Tibial nerve (tissue), 4 donors: ENCODE data around the gene ADAMTSL1. TPM values are rescaled to one million over a fixed set of nuclear protein-coding genes. Genes with fewer than 3 reads are reported as not detected.

Experiments
- DNase-seq, 2 donors: peaks; one replicate each; pipeline ENCODE4 v3.0.0-alpha.2; 2019; ENCODE audit warnings: low spot score in 2 of 2
- H3K27ac ChIP-seq, 4 donors: fragments of 200-600 bp; sonication (generic) in 3 of 4; one replicate each; pipeline ENCODE4 v1.5.1; 2017 to 2019; ENCODE audit warnings: mild to moderate bottlenecking in 1 of 4
- H3K27me3 ChIP-seq, 2 donors: fragments of 200-600 bp; sonication (generic) in 1 of 2; one replicate each; pipeline versions ENCODE4 v1.5.1 to v1.6.0; 2017 to 2019
- H3K36me3 ChIP-seq, 3 donors: fragments of 200-600 bp; sonication (generic); one replicate each; pipeline ENCODE4 v1.5.1; 2018 to 2019
- H3K4me1 ChIP-seq, 4 donors: fragments of 200-600 bp; sonication (generic) in 3 of 4; one replicate each; pipeline ENCODE4 v1.5.1; 2017 to 2019
- H3K4me3 ChIP-seq, 4 donors: fragments of 200-600 bp; sonication (generic) in 3 of 4; one replicate each; pipeline ENCODE4 v1.5.1; 2017 to 2019; ENCODE audit warnings: mild to moderate bottlenecking in 1 of 4, moderate library complexity in 1 of 4
- H3K9me3 ChIP-seq, 4 donors: fragments of 200-600 bp; sonication (generic) in 3 of 4; one replicate each; pipeline ENCODE4 v1.5.1; 2017 to 2019
- CTCF ChIP-seq, 5 experiments: fragments of 200-600 bp in 3 of 5; fragments of 450-650 bp in 2 of 5; sonication (generic) in 3 of 5; IDR thresholded peaks; one replicate each; pipeline ENCODE4 v1.5.1; 2016 to 2019; ENCODE audit warnings: antibody characterized with exemption in 5 of 5, mild to moderate bottlenecking in 3 of 5, moderate library complexity in 2 of 5
- EP300 ChIP-seq, 2 donors: sonication (generic); formaldehyde crosslinking; IDR thresholded peaks; one replicate each; pipeline ENCODE4 v1.6.1; 2017; ENCODE audit warnings: antibody characterized with exemption in 2 of 2, mild to moderate bottlenecking in 1 of 2
- POLR2A ChIP-seq, 2 donors: fragments of 450-650 bp; IDR thresholded peaks; one replicate each; pipeline ENCODE4 v1.6.1; 2017; ENCODE audit warnings: antibody characterized with exemption in 2 of 2, mild to moderate bottlenecking in 2 of 2, moderate library complexity in 2 of 2
- WGBS, 2 donors: methylation state at CpG; one replicate each; pipeline ENCODE4 v1.1.5; 2018; 5-methylcytosine and 5-hydroxymethylcytosine counted together
- total RNA-seq, 4 donors: library from RNA; depleted of rRNA; stranded (reverse); fragments of >200 nt; gene quantifications; one replicate each; pipeline ENCODE4 v1.1.0, GENCODE V29; 2016

ADAMTSL1 gene
- total RNA-seq, 4 donors from 2014 or later: 11.9 to 27.1 (median 21.3) TPM

- Histone ChIP-seq H3K9me3 (peaks cover 0 to 23% (median 0%) of the 10 kb centered on the region in 4 donors), H3K27ac (peak overlapping the region in 1 of 4 donors; percentile 4), H3K27me3 (no peaks in the 10 kb centered on the region), H3K4me1 (peaks cover 0 to 25% (median 0%) of the 10 kb centered on the region in 4 donors), H3K4me3 (no peak overlapping the region), H3K36me3 (no peaks in the 10 kb centered on the region)
- no peak for DNase-seq
- TF ChIP-seq EP300 (IDR thresholded peaks at IDR 0.05): no peak
- WGBS, 2 donors: 37 to 49% methylated on average over 1 of the region's 1 CpG
Observed at GRCh38 chr9:18596920-18597319, 123.0 kb downstream of the ADAMTSL1 start.

DNA sequence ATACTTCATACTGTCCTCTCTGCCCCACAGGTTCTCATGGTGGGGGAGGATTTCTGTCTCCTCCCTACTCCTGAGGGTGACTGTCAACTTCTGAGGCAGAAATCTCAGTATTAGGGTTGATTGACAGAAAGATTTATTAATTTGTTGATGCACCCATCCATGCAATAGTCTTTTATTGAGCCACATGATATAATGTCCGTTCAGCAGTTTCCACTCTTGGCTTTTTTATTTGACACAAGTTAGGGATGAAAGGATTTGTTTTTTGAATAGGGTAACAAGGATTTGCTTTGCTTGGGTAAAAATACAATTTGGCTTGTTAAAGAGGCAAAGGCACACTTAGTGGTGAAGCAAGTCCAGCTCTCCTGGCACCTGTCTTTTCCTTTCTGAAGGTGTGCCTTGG lies 125.0 kb downstream of the ADAMTSL1 start:
- Histone ChIP-seq H3K36me3 (no peaks in the 10 kb centered on the region), H3K4me1 (peaks cover 0 to 25% (median 0%) of the 10 kb centered on the region in 4 donors), H3K4me3 (no peak overlapping the region), H3K9me3 (peaks cover 0 to 15% (median 0%) of the 10 kb centered on the region in 4 donors), H3K27me3 (no peaks in the 10 kb centered on the region), H3K27ac (no peak overlapping the region)
- 71 to 79% methylated on average over 1 of the region's 1 CpG for WGBS, 2 donors
- no peak for DNase-seq
- TF ChIP-seq CTCF (IDR thresholded peaks at IDR 0.05) (no peak), EP300 (IDR thresholded peaks at IDR 0.05) (no peak), POLR2A (IDR thresholded peaks at IDR 0.05) (no peak)

DNA sequence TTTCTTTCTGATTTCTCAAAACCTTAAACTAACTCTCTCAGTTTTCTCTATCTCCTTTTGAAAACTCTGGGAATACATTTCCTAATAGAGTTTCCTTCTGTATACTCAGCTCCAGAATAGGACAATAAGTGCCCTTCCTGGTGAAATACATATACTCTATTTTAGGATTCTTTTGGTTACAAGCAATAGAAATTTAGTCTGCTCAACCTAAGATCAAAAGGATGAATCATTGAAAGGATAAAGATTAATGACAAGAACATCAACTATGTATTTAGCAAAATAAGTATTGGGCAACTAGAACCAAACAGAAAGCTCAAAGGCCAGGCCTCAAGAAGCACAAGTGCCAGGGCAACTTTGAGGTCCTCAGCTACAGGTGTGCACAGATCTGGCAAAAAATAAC lies 127.1 kb downstream of the ADAMTSL1 start:
- no peak for DNase-seq
- Histone ChIP-seq H3K36me3 (no peaks in the 10 kb centered on the region), H3K9me3 (no peaks in the 10 kb centered on the region), H3K4me1 (peaks cover 0 to 32% (median 6%) of the 10 kb centered on the region in 4 donors), H3K27ac (no peak overlapping the region), H3K4me3 (no peak overlapping the region), H3K27me3 (no peaks in the 10 kb centered on the region)
- TF ChIP-seq CTCF (IDR thresholded peaks at IDR 0.05) (no peak), EP300 (IDR thresholded peaks at IDR 0.05) (no peak), POLR2A (IDR thresholded peaks at IDR 0.05) (no peak)

- 72 to 76% methylated on average over 2 of the region's 2 CpGs for WGBS, 2 donors
- no peak for DNase-seq
- no peaks in the 10 kb centered on the region for H3K27me3 ChIP-seq
- TF ChIP-seq POLR2A (IDR thresholded peaks at IDR 0.05) (no peak), EP300 (IDR thresholded peaks at IDR 0.05) (no peak), CTCF (IDR thresholded peaks at IDR 0.05) (no peak)
- H3K4me1 ChIP-seq: peaks cover 5 to 41% (median 14%) of the 10 kb centered on the region in 4 donors
- H3K4me3 ChIP-seq: no peak overlapping the region
- no peaks in the 10 kb centered on the region for H3K9me3 ChIP-seq
- H3K36me3 ChIP-seq: no peaks in the 10 kb centered on the region
- H3K27ac ChIP-seq: no peak overlapping the region
Observed at GRCh38 chr9:18601956-18602355, 128.0 kb downstream of the ADAMTSL1 start.

GRCh38 chr9:18604767-18605730 lies 131.1 kb downstream of the ADAMTSL1 start:
- Histone ChIP-seq H3K4me1 (peaks cover 5 to 34% (median 16%) of the 10 kb centered on the region in 4 donors), H3K27me3 (no peaks in the 10 kb centered on the region), H3K36me3 (no peaks in the 10 kb centered on the region), H3K27ac (peak overlapping the region in 3 of 4 donors; percentile 9 to 80 (median 67)), H3K4me3 (no peak overlapping the region), H3K9me3 (no peaks in the 10 kb centered on the region)
- TF ChIP-seq EP300 (IDR thresholded peaks at IDR 0.05) (no peak), POLR2A (IDR thresholded peaks at IDR 0.05) (no peak), CTCF (IDR thresholded peaks at IDR 0.05) (no peak)
- WGBS, 2 donors: 81 to 84% methylated on average over 8 of the region's 8 CpGs
- no peak for DNase-seq
